Endodermal cell (in vitro differentiated cells): Measurements from ENCODE around the gene SC5D. TPM values are rescaled to one million over a fixed set of nuclear protein-coding genes. Genes with fewer than 3 reads are reported as not detected.
A peak's percentile ranks its signal among the peaks of the same experiment; 100 is the strongest.

Source experiments
- DNase-seq: peaks from one replicate; pipeline ENCODE4 v3.0.0-alpha.2; 2017
- H3K27ac ChIP-seq: 2 replicates; pipeline ENCODE4 v1.5.1; 2013; ENCODE audit warnings: mild to moderate bottlenecking, low read depth, low read length, moderate library complexity
- H3K27me3 ChIP-seq: 2 replicates; pipeline ENCODE4 v1.6.1; 2013; ENCODE audit warnings: mild to moderate bottlenecking, low read length, moderate library complexity; ENCODE audit not compliant: insufficient read depth, control insufficient read depth, poor library complexity, severe bottlenecking
- H3K36me3 ChIP-seq: 2 replicates; pipeline ENCODE4 v1.7.0; 2013; ENCODE audit warnings: mild to moderate bottlenecking, low read length, moderate library complexity; ENCODE audit not compliant: control insufficient read depth, insufficient read depth
- H3K4me1 ChIP-seq: one replicate; pipeline ENCODE4 v1.7.0; 2013; ENCODE audit warnings: low read length; ENCODE audit not compliant: control insufficient read depth, insufficient read depth
- H3K4me3 ChIP-seq: 2 replicates; pipeline ENCODE4 v1.5.1; 2013; ENCODE audit warnings: mild to moderate bottlenecking, low read length, moderate library complexity
- H3K9ac ChIP-seq: 2 replicates; pipeline ENCODE4 v1.6.1; 2013; ENCODE audit warnings: mild to moderate bottlenecking, low read length, moderate library complexity; ENCODE audit not compliant: poor library complexity, severe bottlenecking; ENCODE audit errors: extremely low read depth
- H3K9me3 ChIP-seq: 2 replicates; pipeline ENCODE4 v1.6.1; 2013; ENCODE audit warnings: mild to moderate bottlenecking, low read length, moderate library complexity; ENCODE audit not compliant: control insufficient read depth
- H3K27ac Mint-ChIP-seq: 2 replicates; pipeline ENCODE4 v1.8.0; 2020; ENCODE audit warnings: mixed read lengths
- H3K27me3 Mint-ChIP-seq: 2 replicates; pipeline ENCODE4 v1.8.0; 2021; ENCODE audit warnings: mild to moderate bottlenecking, mixed read lengths; ENCODE audit not compliant: insufficient read depth
- H3K36me3 Mint-ChIP-seq: 2 replicates; pipeline ENCODE4 v1.8.0; 2020; ENCODE audit warnings: low read depth, mixed read lengths
- H3K4me1 Mint-ChIP-seq: 2 replicates; pipeline ENCODE4 v1.8.0; 2020; ENCODE audit warnings: mixed read lengths
- H3K4me3 Mint-ChIP-seq: 2 replicates; pipeline ENCODE4 v1.8.0; 2020; ENCODE audit warnings: mild to moderate bottlenecking, moderate library complexity, mixed read lengths
- H3K9me3 Mint-ChIP-seq: 2 replicates; pipeline ENCODE4 v1.8.0; 2020; ENCODE audit warnings: mild to moderate bottlenecking, mixed read lengths
- CTCF ChIP-seq: fragments of 200-600 bp; sonication (generic); conservative IDR thresholded peaks from 2 replicates; pipeline ENCODE4 v1.5.0; 2021; ENCODE audit warnings: antibody characterized with exemption, mild to moderate bottlenecking
- WGBS, 2 experiments: methylation state at CpG; one replicate each; pipeline versions ENCODE4 v1.1.5 to v1.1.7; 2013; ENCODE audit warnings: missing lambda C conversion rate in 2 of 2, mixed read lengths in 1 of 2; ENCODE audit not compliant: insufficient coverage in 1 of 2, insufficient read length in 1 of 2; 5-methylcytosine and 5-hydroxymethylcytosine counted together
- long read RNA-seq, 4 experiments: library from polyadenylated mRNA in 2 of 4; library from RNA in 1 of 4; library from capped mRNA in 1 of 4; stranded (forward) in 3 of 4; unstranded in 1 of 4; transcript quantifications; one replicate each; pipeline ENCODE4 v2.0.0, GENCODE V29; 2020 to 2021; ENCODE audit warnings: inconsistent platforms in 1 of 4
- polyA plus RNA-seq, 2 experiments: library from polyadenylated mRNA; stranded (reverse); fragments of 50-300 nt; gene quantifications; one replicate each; pipeline ENCODE4 v1.2.3, GENCODE V29; 2013
- total RNA-seq, 2 donors: library from RNA; stranded (reverse); fragmentation: NEBNext Ultra II Directional in 1 of 2; extraction: Animal tissue kit (Norgen Biotek cat#: 25700) in 1 of 2; gene quantifications; 2 replicates in 1 of 2; 3 replicates in 1 of 2; pipeline ENCODE4 v1.2.1, GENCODE V29; 2021

Gene SC5D
- total RNA-seq, result 10 to 100 TPM; 66.0 to 70.9 TPM
- polyA plus RNA-seq (2013, experiment 1 of 2), result 183 TPM
- polyA plus RNA-seq (2013, experiment 2 of 2), result 180 TPM
- long read RNA-seq, experiment 1, transcript SC5D-201 (5 exons, 2,456 nt), result major isoform, 17 of 48 reads
- long read RNA-seq, experiment 1, partial matches to known transcripts, result 9 of 48 reads
- long read RNA-seq, experiment 1, other reads (novel, unspliced or antisense), result 17 of 48 reads
- long read RNA-seq, experiment 2, transcript SC5D-201 (5 exons, 2,456 nt), result major isoform, 85 of 123 reads
- long read RNA-seq, experiment 2, transcript SC5D-202 (5 exons, 2,258 nt), result minor isoform, 26 of 123 reads
- long read RNA-seq, experiment 2, partial matches to known transcripts, result 3 of 123 reads
- long read RNA-seq, experiment 2, other reads (novel, unspliced or antisense), result 7 of 123 reads
- long read RNA-seq, experiment 3, transcript SC5D-201 (5 exons, 2,456 nt), result major isoform, 200 of 241 reads
- long read RNA-seq, experiment 3, transcript SC5D-202 (5 exons, 2,258 nt), result minor isoform, 31 of 241 reads
- long read RNA-seq, experiment 3, partial matches to known transcripts, result 6 of 241 reads
- long read RNA-seq, experiment 3, other reads (novel, unspliced or antisense), result 3 of 241 reads
- long read RNA-seq, experiment 4, transcript SC5D-201 (5 exons, 2,456 nt), result major isoform, 98 of 108 reads
- long read RNA-seq, experiment 4, partial matches to known transcripts, result 1 of 108 reads
- long read RNA-seq, experiment 4, other reads (novel, unspliced or antisense), result 3 of 108 reads

- Histone ChIP-seq H3K27ac (peak within 1 kb of the TSS; percentile 85), H3K27me3 (no peaks in the 10 kb centered on the region), H3K36me3 (peaks cover 11% of the 10 kb centered on the region), H3K9me3 (no peaks in the 10 kb centered on the region), H3K9ac (peak within 1 kb of the TSS; percentile 76), H3K4me3 (peak within 1 kb of the TSS; percentile 93), H3K4me1 (peaks cover 4% of the 10 kb centered on the region)
- H3K36me3 Mint-ChIP-seq, result peaks cover 3% of the 10 kb centered on the region
- H3K9me3 Mint-ChIP-seq, result peaks cover 4% of the 10 kb centered on the region
- peak; percentile 33 for TF ChIP-seq CTCF
- peak within 1 kb of the TSS; percentile 94 for H3K27ac Mint-ChIP-seq
- WGBS, 2 experiments, result 0 to 1% methylated on average over 38 to 75 of the region's 75 CpGs
- H3K27me3 Mint-ChIP-seq, result peaks cover 4% of the 10 kb centered on the region
- H3K4me3 Mint-ChIP-seq, result peak within 1 kb of the TSS; percentile 83
- DNase-seq, result peak; percentile 98
- H3K4me1 Mint-ChIP-seq, result peaks cover 39% of the 10 kb centered on the region
These were observed at the start of gene SC5D for GRCh38 chr11:121292495-121293287. TSS of gene SC5D (plus strand) at chr11:121292771. CDS start at chr11:121303376, 10,605 bp downstream.

- no peak for DNase-seq
- no peaks in the 10 kb centered on the region for H3K9me3 ChIP-seq
- Mint-ChIP-seq H3K27me3 (peaks cover 3% of the 10 kb centered on the region), H3K4me3 (no peak overlapping the region), H3K36me3 (no peaks in the 10 kb centered on the region), H3K9me3 (peaks cover 5% of the 10 kb centered on the region), H3K4me1 (peaks cover 23% of the 10 kb centered on the region), H3K27ac (no peak overlapping the region)
- no peak overlapping the region for H3K27ac ChIP-seq
- H3K9ac ChIP-seq, result no peak overlapping the region
- TF ChIP-seq CTCF, result no peak
- H3K4me3 ChIP-seq, result no peak overlapping the region
- no peaks in the 10 kb centered on the region for H3K27me3 ChIP-seq
- no peaks in the 10 kb centered on the region for H3K36me3 ChIP-seq
- H3K4me1 ChIP-seq, result no peaks in the 10 kb centered on the region
- 87 to 92% methylated on average over 9 to 10 of the region's 10 CpGs for WGBS, 2 experiments
These were observed 47.7 kb upstream of the SC5D start for GRCh38 chr11:121244884-121245283.
